ENCODE results near the gene NDUFB10. TPM values are rescaled to one million over a fixed set of nuclear protein-coding genes. Genes with fewer than 3 reads are reported as not detected.

NDUFB10 gene
- total and polyA plus RNA-seq, 2 experiments from 2014 or later = 291 to 518 TPM

DNA sequence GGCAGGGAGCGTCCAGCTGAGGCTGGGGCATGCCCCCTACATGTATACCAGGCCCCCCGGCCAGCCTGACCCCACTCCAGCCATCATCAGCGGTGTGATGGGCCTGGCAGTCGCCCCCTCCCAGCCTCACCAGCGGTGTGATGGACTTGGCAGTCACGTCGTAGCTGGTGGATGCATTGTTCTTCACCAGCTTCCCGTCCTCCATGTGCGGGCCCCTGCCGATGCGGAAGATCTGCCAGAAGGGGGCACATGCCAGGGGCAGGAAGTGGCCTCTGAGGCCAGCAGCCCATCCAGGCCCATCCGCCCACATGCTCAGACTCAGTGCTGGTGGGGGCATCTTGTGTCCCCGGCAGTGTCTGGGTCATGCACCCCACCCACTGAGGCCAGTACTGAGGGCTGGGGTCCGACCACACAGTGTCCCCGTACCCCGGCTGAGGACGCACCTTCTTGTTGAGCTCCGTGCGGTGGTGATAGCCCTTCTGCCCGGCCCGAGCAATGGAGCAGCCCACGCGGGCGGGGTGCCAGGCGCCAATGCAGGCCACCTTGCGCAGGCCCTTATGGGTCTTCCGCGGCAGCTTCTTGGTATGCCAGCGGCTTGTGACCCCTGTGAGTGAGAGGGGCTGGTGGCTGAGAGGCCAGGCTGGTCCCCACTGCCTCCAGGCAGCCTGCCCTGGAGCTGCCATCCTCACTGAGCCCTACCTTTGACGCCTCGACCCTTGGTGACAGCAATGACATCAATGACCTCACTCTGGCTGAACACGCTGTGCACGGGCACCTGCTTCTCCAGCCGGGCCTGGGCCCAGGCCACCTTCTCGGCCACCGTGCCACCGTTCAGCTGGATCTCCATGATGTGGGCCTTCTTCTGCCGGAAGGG lies 12.6 kb upstream of the NDUFB10 start:
- Histone ChIP-seq H3K4me1 (ENCODE audit: low read depth) (peaks cover 7% of the 10 kb centered on the region), H3K27ac (no peak overlapping the region), H3K27me3 (no peaks in the 10 kb centered on the region), H3K36me3 (no peaks in the 10 kb centered on the region), H3K9me3 (ENCODE audit: low read depth) (no peaks in the 10 kb centered on the region), H3K4me3 (no peak overlapping the region)
- TF ChIP-seq, protein P1, sequence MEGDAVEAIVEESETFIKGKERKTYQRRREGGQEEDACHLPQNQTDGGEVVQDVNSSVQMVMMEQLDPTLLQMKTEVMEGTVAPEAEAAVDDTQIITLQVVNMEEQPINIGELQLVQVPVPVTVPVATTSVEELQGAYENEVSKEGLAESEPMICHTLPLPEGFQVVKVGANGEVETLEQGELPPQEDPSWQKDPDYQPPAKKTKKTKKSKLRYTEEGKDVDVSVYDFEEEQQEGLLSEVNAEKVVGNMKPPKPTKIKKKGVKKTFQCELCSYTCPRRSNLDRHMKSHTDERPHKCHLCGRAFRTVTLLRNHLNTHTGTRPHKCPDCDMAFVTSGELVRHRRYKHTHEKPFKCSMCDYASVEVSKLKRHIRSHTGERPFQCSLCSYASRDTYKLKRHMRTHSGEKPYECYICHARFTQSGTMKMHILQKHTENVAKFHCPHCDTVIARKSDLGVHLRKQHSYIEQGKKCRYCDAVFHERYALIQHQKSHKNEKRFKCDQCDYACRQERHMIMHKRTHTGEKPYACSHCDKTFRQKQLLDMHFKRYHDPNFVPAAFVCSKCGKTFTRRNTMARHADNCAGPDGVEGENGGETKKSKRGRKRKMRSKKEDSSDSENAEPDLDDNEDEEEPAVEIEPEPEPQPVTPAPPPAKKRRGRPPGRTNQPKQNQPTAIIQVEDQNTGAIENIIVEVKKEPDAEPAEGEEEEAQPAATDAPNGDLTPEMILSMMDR (IDR thresholded peaks at IDR 0.05; ENCODE audit: low read depth, low read length) = no peak
- no peak for DNase-seq (ENCODE audit: low read depth in 1 of 2, low spot score in 1 of 2)

DNA sequence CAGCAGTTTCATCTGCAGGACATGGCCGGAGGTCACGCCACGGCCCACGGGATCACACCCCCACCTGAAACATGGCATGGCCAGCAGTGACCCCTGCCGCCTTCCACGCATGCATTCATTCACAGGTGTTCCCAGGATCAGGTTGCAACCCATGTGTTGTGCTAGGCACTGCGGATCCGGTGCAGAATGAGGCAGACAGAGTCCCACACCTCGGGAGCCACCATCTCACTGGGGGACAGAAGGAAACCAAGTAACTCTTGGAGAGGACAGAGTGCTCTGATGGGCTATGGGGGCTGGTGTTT lies 12.0 kb upstream of the NDUFB10 start:
- no peaks in the 10 kb centered on the region for H3K9me3 ChIP-seq (ENCODE audit: low read depth)
- H3K27me3 ChIP-seq = no peaks in the 10 kb centered on the region
- H3K36me3 ChIP-seq = no peaks in the 10 kb centered on the region
- peaks cover 7% of the 10 kb centered on the region for H3K4me1 ChIP-seq (ENCODE audit: low read depth)
- TF ChIP-seq, protein P1 (IDR thresholded peaks at IDR 0.05; ENCODE audit: low read depth, low read length) = no peak
- no peak overlapping the region for H3K27ac ChIP-seq
- no peak overlapping the region for H3K4me3 ChIP-seq
- no peak for DNase-seq (ENCODE audit: low read depth in 1 of 2, low spot score in 1 of 2)

DNA sequence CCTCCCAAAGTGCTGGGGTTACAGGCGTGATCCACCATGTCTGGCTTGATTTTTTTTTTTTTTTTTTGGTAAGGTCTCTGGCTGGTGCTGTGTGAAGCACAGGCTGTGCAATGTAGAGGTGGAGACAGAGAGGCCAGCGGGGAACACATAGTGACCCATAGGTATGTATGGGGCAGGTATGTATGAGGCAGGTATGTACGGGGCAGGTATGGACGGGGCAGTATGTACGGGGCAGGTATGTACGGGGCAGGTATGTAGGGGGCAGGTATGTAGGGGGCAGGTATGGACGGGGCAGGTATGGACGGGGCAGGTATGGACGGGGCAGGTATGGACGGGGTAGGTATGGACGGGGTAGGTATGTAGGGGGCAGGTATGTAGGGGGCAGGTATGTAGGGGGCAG lies 9.8 kb upstream of the NDUFB10 start:
- no peaks in the 10 kb centered on the region for H3K27me3 ChIP-seq
- TF ChIP-seq, protein P1 (IDR thresholded peaks at IDR 0.05; ENCODE audit: low read depth, low read length) = no peak
- DNase-seq (ENCODE audit: low read depth in 1 of 2, low spot score in 1 of 2) = no peak
- no peak overlapping the region for H3K27ac ChIP-seq
- H3K36me3 ChIP-seq = no peaks in the 10 kb centered on the region
- H3K9me3 ChIP-seq (ENCODE audit: low read depth) = no peaks in the 10 kb centered on the region
- H3K4me1 ChIP-seq (ENCODE audit: low read depth) = peaks cover 7% of the 10 kb centered on the region
- no peak overlapping the region for H3K4me3 ChIP-seq

DNA sequence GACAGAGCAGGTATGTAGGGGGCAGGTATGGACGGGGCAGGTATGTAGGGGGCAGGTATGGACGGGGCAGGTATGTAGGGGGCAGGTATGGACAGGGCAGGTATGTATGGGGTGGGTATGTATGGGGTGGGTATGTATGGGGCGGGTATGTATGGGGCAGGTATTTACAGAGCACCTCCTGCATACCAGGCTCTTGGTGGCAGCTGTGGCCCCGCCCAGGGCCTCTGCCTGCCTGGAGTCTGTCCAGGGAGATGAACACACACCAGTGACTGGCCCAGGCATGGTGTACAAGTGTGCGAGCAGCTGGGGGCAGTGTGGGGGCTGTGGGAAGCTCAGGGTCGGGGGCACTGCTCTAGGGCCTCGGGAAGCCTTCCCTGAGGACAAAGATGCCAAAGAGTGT lies 9.3 kb upstream of the NDUFB10 start:
- no peak overlapping the region for H3K4me3 ChIP-seq
- H3K36me3 ChIP-seq = no peaks in the 10 kb centered on the region
- no peak for DNase-seq (ENCODE audit: low read depth in 1 of 2, low spot score in 1 of 2)
- TF ChIP-seq, protein P1 (IDR thresholded peaks at IDR 0.05; ENCODE audit: low read depth, low read length) = no peak
- H3K9me3 ChIP-seq (ENCODE audit: low read depth) = no peaks in the 10 kb centered on the region
- H3K27ac ChIP-seq = peak overlapping the region; percentile 52
- no peaks in the 10 kb centered on the region for H3K27me3 ChIP-seq
- peaks cover 7% of the 10 kb centered on the region for H3K4me1 ChIP-seq (ENCODE audit: low read depth)

DNA sequence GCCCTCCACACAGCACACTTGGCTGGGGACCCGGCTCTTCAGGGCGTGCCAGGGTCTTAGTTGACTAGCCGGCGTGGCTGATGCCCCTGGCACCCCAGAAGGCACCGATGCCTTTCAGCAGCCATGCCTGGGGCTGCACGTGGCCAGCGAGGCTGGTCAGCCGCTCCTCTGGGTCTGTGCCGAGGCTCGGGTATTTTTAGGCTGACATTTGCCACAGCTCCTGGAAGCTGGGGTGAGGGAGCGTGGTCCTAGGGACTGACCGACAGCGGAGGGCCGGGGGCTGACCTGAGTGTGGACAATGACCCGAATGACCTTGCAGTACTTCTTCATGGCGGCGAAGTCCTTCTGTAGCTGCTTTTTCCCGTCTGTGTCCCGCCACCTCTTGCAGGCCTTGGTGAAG lies 8.8 kb upstream of the NDUFB10 start:
- Histone ChIP-seq H3K27me3 (no peaks in the 10 kb centered on the region), H3K4me1 (ENCODE audit: low read depth) (peaks cover 7% of the 10 kb centered on the region), H3K4me3 (no peak overlapping the region), H3K27ac (peak overlapping the region; percentile 52), H3K9me3 (ENCODE audit: low read depth) (no peaks in the 10 kb centered on the region), H3K36me3 (no peaks in the 10 kb centered on the region)
- no peak for DNase-seq (ENCODE audit: low read depth in 1 of 2, low spot score in 1 of 2)
- TF ChIP-seq, protein P1 (IDR thresholded peaks at IDR 0.05; ENCODE audit: low read depth, low read length) = no peak

Measured in cardiac muscle cell (in vitro differentiated cells and primary cell).